Upper lobe of left lung (tissue), 4 donors: ENCODE results near the gene TRPC1.

ENCODE experiments used
- CTCF ChIP-seq, 6 experiments: fragments of 450-650 bp in 4 of 6; fragments of 200-600 bp in 2 of 6; sonication (generic) in 2 of 6; IDR thresholded peaks; one replicate each; pipeline ENCODE4 v1.5.1; 2016 to 2019; ENCODE audit warnings: antibody characterized with exemption in 6 of 6
- POLR2A ChIP-seq, 4 donors: fragments of 450-650 bp; IDR thresholded peaks; one replicate each; pipeline ENCODE4 v1.5.1; 2016 to 2017; ENCODE audit warnings: antibody characterized with exemption in 4 of 4, mild to moderate bottlenecking in 2 of 4

- TF ChIP-seq CTCF (IDR thresholded peaks at IDR 0.05) = no peak
- no peak for TF ChIP-seq POLR2A (IDR thresholded peaks at IDR 0.05)
Measured at GRCh38 chr3:142839831-142840230, 116.0 kb downstream of the TRPC1 start.
